Upper lobe of right lung (tissue), 1 donor: ENCODE results near the gene VAMP5. TPM values are rescaled to one million over a fixed set of nuclear protein-coding genes. Genes with fewer than 3 reads are reported as not detected.

Experiments used
- ATAC-seq: fragments of 200-7000 bp; cut with Tn5 transposase; one replicate; pipeline ENCODE4 v1.9.1; 2020; ENCODE audit warnings: mild to moderate bottlenecking, moderate library complexity
- DNase-seq: peaks from one replicate; pipeline ENCODE4 v3.0.0-alpha.2; 2020
- H3K27ac ChIP-seq: fragments of 200-600 bp; one replicate; pipeline ENCODE4 v1.8.0; 2022
- H3K27me3 ChIP-seq: fragments of 200-600 bp; one replicate; pipeline ENCODE4 v1.8.0; 2022; ENCODE audit warnings: mild to moderate bottlenecking
- H3K36me3 ChIP-seq: fragments of 200-600 bp; one replicate; pipeline ENCODE4 v1.8.0; 2022
- H3K4me1 ChIP-seq: fragments of 200-600 bp; one replicate; pipeline ENCODE4 v1.8.0; 2022
- H3K4me3 ChIP-seq: fragments of 200-600 bp; one replicate; pipeline ENCODE4 v1.8.0; 2022; ENCODE audit warnings: mild to moderate bottlenecking
- H3K9me3 ChIP-seq: fragments of 200-600 bp; one replicate; pipeline ENCODE4 v1.8.0; 2022
- intact Hi-C: fragments of 100-400 bp; cut with DNase I; formaldehyde crosslinking; loops from one replicate; pipeline ENCODE4 v1.11.0; 2022
- total RNA-seq: library from RNA; stranded (reverse); fragmentation: NEBNext Ultra II Directional; extraction: Animal tissue kit (Norgen Biotek cat#: 25700); gene quantifications from one replicate; pipeline ENCODE4 v1.2.1, GENCODE V29; 2021
- TF ChIP-seq, protein P1 (sequence below): fragments of 200-600 bp; IDR thresholded peaks from one replicate; pipeline ENCODE4 v1.8.0; 2022; ENCODE audit warnings: antibody characterized with exemption
- donor health status: DM: no; HTN: yes; CAD: no; lungs with severe emphysema.

The VAMP5 gene
- total RNA-seq, 1 donor from 2014 or later: 84.8 TPM

GRCh38 chr2:85642725-85643124 is 58.5 kb downstream of the VAMP5 start:
- no peak overlapping the region for H3K4me3 ChIP-seq
- H3K36me3 ChIP-seq: peaks cover 100% of the 10 kb centered on the region
- ATAC-seq: no peak
- intact Hi-C loops: no loop called here
- TF ChIP-seq, protein P1, sequence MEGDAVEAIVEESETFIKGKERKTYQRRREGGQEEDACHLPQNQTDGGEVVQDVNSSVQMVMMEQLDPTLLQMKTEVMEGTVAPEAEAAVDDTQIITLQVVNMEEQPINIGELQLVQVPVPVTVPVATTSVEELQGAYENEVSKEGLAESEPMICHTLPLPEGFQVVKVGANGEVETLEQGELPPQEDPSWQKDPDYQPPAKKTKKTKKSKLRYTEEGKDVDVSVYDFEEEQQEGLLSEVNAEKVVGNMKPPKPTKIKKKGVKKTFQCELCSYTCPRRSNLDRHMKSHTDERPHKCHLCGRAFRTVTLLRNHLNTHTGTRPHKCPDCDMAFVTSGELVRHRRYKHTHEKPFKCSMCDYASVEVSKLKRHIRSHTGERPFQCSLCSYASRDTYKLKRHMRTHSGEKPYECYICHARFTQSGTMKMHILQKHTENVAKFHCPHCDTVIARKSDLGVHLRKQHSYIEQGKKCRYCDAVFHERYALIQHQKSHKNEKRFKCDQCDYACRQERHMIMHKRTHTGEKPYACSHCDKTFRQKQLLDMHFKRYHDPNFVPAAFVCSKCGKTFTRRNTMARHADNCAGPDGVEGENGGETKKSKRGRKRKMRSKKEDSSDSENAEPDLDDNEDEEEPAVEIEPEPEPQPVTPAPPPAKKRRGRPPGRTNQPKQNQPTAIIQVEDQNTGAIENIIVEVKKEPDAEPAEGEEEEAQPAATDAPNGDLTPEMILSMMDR: no peak
- H3K9me3 ChIP-seq: no peaks in the 10 kb centered on the region
- no peak for DNase-seq
- H3K4me1 ChIP-seq: no peaks in the 10 kb centered on the region
- H3K27ac ChIP-seq: no peak overlapping the region
- no peaks in the 10 kb centered on the region for H3K27me3 ChIP-seq

Other genes starting within 250 kb of the VAMP5 start
- 58.1 TPM for gene RETSAT, start 229.9 kb upstream of the VAMP5 start, total RNA-seq
- 22.0 TPM for gene ELMOD3, start 229.7 kb upstream of the VAMP5 start, total RNA-seq
- 419 TPM for gene CAPG, start 174.1 kb upstream of the VAMP5 start, total RNA-seq
- 1.0 TPM for gene SH2D6, start 165.7 kb upstream of the VAMP5 start, total RNA-seq
- 212 TPM for gene MAT2A, start 45.3 kb upstream of the VAMP5 start, total RNA-seq
- 73.2 TPM for gene GGCX, start 22.9 kb upstream of the VAMP5 start, total RNA-seq
- gene VAMP8, start 6.8 kb upstream of the VAMP5 start, total RNA-seq: 235 TPM
- 85.9 TPM for gene RNF181, start 11.3 kb downstream of the VAMP5 start, total RNA-seq
- 31.5 TPM for gene TMEM150A, start 18.3 kb downstream of the VAMP5 start, total RNA-seq
- gene C2orf68, start 27.6 kb downstream of the VAMP5 start, total RNA-seq: 37.9 TPM
- gene USP39, start 31.8 kb downstream of the VAMP5 start, total RNA-seq: 37.0 TPM
- gene SFTPB, start 83.8 kb downstream of the VAMP5 start, total RNA-seq: 14,872 TPM
- gene GNLY, start 109.9 kb downstream of the VAMP5 start, total RNA-seq: 18.5 TPM
- gene ATOH8, start 169.6 kb downstream of the VAMP5 start, total RNA-seq: 93.6 TPM